Measurements from ENCODE around the gene LPIN1. TPM values are rescaled to one million over a fixed set of nuclear protein-coding genes. Genes with fewer than 3 reads are reported as not detected.

The LPIN1 gene
- total and polyA plus RNA-seq, 8 donors = 7.3 to 152 (median 18.2) TPM

DNA sequence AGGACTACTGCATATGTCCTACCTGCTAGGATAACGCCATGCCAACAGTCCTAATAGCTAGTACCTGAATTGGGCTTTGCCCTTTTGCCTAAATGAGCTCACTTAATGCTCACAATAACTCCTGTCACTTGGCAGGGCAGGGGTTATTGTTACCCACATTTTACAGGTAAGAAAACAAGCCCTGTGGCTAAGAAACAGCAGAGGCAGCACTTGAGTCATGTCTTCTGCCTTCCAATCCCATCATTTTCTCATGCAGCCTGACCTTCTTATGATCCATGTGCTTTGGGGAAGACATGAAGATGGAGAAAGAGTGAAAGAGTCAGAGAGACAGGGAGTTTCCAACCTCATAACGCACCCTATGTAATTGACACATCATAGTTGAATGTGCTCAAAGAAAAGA is 33.6 kb upstream of the LPIN1 start:
- no peaks in the 10 kb centered on the region for H3K9me3 ChIP-seq
- TF ChIP-seq POLR2A (IDR thresholded peaks at IDR 0.05) (no peak), EP300 (IDR thresholded peaks at IDR 0.05) (no peak), POLR2AphosphoS5 (IDR thresholded peaks at IDR 0.05) (no peak)
- TF ChIP-seq, protein P1, sequence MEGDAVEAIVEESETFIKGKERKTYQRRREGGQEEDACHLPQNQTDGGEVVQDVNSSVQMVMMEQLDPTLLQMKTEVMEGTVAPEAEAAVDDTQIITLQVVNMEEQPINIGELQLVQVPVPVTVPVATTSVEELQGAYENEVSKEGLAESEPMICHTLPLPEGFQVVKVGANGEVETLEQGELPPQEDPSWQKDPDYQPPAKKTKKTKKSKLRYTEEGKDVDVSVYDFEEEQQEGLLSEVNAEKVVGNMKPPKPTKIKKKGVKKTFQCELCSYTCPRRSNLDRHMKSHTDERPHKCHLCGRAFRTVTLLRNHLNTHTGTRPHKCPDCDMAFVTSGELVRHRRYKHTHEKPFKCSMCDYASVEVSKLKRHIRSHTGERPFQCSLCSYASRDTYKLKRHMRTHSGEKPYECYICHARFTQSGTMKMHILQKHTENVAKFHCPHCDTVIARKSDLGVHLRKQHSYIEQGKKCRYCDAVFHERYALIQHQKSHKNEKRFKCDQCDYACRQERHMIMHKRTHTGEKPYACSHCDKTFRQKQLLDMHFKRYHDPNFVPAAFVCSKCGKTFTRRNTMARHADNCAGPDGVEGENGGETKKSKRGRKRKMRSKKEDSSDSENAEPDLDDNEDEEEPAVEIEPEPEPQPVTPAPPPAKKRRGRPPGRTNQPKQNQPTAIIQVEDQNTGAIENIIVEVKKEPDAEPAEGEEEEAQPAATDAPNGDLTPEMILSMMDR (IDR thresholded peaks at IDR 0.05) = no peak
- DNase-seq = no peak
- intact Hi-C loops (cut with DNase I; ENCODE audit: low total_unique reads) = no loop called here
- H3K4me1 ChIP-seq = peaks cover 0 to 35% (median 16%) of the 10 kb centered on the region in 4 donors
- H3K27me3 ChIP-seq = no peaks in the 10 kb centered on the region
- H3K27ac ChIP-seq = no peak overlapping the region
- 94 to 96% (median 95%) methylated on average over 2 of the region's 2 CpGs for WGBS, 5 donors
- H3K36me3 ChIP-seq = no peaks in the 10 kb centered on the region
- H3K4me3 ChIP-seq = no peak overlapping the region

DNA sequence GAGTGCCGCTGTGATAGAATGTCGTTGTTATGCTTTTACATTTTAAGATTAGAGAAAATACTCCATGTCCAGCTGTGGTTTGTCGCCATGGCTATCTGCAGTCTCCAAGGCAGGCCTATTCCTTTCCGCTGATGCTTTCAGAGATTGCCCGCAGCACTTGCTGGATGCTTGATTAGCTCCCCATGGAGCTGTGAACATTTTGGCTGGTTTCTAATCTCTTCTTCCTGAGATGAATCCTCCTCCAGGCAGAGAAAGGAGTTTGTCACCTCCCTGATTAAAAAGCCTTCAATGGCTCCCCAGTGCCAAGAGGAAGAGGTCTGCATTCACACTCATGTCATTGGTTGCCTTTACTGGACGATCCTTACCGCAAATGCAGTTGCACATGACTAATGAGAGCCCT is 32.6 kb upstream of the LPIN1 start:
- H3K27ac ChIP-seq = no peak overlapping the region
- TF ChIP-seq EP300 (IDR thresholded peaks at IDR 0.05) (no peak), POLR2A (IDR thresholded peaks at IDR 0.05) (no peak), POLR2AphosphoS5 (IDR thresholded peaks at IDR 0.05) (no peak)
- TF ChIP-seq, protein P1 (IDR thresholded peaks at IDR 0.05) = no peak
- H3K4me1 ChIP-seq = peaks cover 0 to 35% (median 16%) of the 10 kb centered on the region in 4 donors
- no peaks in the 10 kb centered on the region for H3K36me3 ChIP-seq
- H3K4me3 ChIP-seq = no peak overlapping the region
- intact Hi-C loops (cut with DNase I; ENCODE audit: low total_unique reads) = no loop called here
- no peaks in the 10 kb centered on the region for H3K27me3 ChIP-seq
- WGBS, 5 donors = 86 to 96% (median 93%) methylated on average over 7 of the region's 7 CpGs
- DNase-seq = no peak
- H3K9me3 ChIP-seq = no peaks in the 10 kb centered on the region

DNA sequence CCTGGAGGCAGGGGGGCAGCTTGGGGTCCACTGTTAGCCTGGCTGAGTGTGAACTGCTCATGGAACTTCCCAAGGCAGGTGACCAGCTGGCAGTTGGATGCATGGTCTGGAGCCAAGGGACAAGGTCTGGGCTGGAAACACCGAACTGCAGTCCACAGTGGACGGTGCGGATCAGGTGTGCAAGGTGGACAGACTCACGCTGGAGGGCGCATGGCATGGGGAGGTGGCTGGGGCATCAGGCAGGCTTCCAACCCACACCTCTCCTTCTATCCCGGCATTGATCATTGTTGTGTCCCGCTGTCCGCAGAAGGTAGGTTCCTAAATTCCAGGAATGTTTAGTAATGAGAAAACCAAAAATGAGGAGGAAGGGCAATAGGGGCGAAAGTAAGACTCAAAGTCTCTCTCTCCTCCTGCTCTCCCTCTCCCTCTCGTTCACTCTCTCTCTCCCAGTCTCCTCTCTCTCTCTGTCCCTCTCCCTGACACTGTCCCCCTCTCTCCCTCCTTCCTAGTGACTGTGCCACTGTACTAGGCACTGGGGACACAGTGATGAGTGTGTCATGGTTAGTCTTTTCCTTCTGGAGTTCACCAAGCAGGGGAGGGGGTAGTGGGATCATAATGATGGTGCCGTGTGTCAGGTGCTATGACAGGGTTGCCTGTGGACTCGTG is 30.3 kb upstream of the LPIN1 start:
- intact Hi-C loops (cut with DNase I; ENCODE audit: low total_unique reads) = no loop called here
- H3K9me3 ChIP-seq = no peaks in the 10 kb centered on the region
- 88 to 94% (median 92%) methylated on average over 12 of the region's 12 CpGs for WGBS, 5 donors
- peak overlapping the region in 3 of 5 donors; percentile 23 to 48 (median 24) for H3K27ac ChIP-seq
- H3K4me1 ChIP-seq = peaks cover 0 to 28% (median 5%) of the 10 kb centered on the region in 4 donors
- no peaks in the 10 kb centered on the region for H3K27me3 ChIP-seq
- H3K4me3 ChIP-seq = no peak overlapping the region
- DNase-seq = no peak
- TF ChIP-seq POLR2A (IDR thresholded peaks at IDR 0.05) = no peak
- no peak for TF ChIP-seq EP300 (IDR thresholded peaks at IDR 0.05)
- TF ChIP-seq, protein P1 (IDR thresholded peaks at IDR 0.05) = no peak
- no peak for TF ChIP-seq POLR2AphosphoS5 (IDR thresholded peaks at IDR 0.05)
- H3K36me3 ChIP-seq = no peaks in the 10 kb centered on the region

DNA sequence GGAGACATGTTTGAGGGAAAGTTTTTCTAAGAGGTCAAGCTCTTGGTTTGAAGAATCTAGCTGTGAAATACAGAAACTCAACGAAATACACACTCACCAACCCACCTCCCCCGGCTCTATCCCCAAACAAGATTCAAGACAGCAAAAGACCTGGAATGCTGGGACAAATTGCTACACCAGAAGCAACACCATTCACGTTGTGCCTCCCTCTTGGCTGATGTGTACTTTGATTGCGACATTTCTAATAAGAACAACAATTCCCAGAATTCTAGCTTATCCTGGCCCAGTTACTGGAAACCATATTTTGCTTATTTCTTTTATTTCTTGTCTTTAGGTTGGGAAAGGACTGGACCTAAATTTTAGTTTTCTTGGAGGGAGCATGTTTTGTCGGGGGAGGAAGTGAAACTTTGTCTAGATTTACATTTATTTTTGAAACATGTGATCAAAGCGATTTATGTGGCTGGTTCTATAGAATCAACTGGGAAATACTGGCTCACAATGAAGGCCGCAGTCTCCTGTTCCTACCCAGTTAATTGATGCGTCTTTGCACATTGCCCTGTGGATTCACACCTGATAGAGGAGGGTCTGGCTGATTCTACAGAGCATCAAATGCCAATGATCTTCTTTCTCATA is 29.6 kb upstream of the LPIN1 start:
- Histone ChIP-seq H3K27ac (peak overlapping the region in 3 of 5 donors; percentile 23 to 48 (median 24)), H3K36me3 (no peaks in the 10 kb centered on the region), H3K27me3 (no peaks in the 10 kb centered on the region), H3K4me3 (no peak overlapping the region), H3K9me3 (no peaks in the 10 kb centered on the region), H3K4me1 (peaks cover 0 to 21% (median 1%) of the 10 kb centered on the region in 4 donors)
- 67 to 78% (median 77%) methylated on average over 8 of the region's 8 CpGs for WGBS, 5 donors
- TF ChIP-seq POLR2AphosphoS5 (IDR thresholded peaks at IDR 0.05) = peak in 2 of 3 donors; percentile 23 to 36
- no peak for TF ChIP-seq POLR2A (IDR thresholded peaks at IDR 0.05)
- intact Hi-C loops (cut with DNase I; ENCODE audit: low total_unique reads) = no loop called here
- DNase-seq = peak in 1 of 2 donors; percentile 19

DNA sequence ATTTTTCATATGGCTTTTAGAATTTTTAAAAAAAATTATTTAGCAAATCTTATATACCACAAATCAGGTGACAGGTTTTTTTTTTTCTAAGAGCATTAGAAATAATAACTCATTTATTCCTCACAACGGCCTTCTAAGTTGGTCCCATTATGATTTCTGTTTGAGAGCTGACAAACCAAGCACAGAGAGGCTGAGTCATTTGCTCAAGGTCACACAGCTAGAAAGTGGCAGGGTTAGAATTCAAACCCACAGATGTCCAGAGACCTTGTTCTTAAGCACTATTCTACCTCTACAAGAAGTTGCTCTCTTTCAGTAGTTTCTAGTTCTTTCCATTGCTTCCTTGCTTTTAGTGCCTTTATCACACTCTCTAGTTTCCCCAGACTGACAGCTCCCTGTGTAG is 28.8 kb upstream of the LPIN1 start:
- DNase-seq = no peak
- intact Hi-C loops (cut with DNase I; ENCODE audit: low total_unique reads) = no loop called here
- H3K27me3 ChIP-seq = no peaks in the 10 kb centered on the region
- no peaks in the 10 kb centered on the region for H3K9me3 ChIP-seq
- H3K27ac ChIP-seq = no peak overlapping the region
- WGBS, 5 donors = 63 to 89% (median 86%) methylated on average over 1 of the region's 1 CpG
- H3K4me3 ChIP-seq = no peak overlapping the region
- TF ChIP-seq, protein P1 (IDR thresholded peaks at IDR 0.05) = no peak
- no peak for TF ChIP-seq POLR2AphosphoS5 (IDR thresholded peaks at IDR 0.05)
- H3K36me3 ChIP-seq = no peaks in the 10 kb centered on the region
- H3K4me1 ChIP-seq = peaks cover 0 to 19% (median 0%) of the 10 kb centered on the region in 4 donors
